Measurements from ENCODE around the gene SUSD6.

GRCh38 chr14:69647213-69647612 is 35.8 kb downstream of the SUSD6 start:
- TF ChIP-seq, protein P1, sequence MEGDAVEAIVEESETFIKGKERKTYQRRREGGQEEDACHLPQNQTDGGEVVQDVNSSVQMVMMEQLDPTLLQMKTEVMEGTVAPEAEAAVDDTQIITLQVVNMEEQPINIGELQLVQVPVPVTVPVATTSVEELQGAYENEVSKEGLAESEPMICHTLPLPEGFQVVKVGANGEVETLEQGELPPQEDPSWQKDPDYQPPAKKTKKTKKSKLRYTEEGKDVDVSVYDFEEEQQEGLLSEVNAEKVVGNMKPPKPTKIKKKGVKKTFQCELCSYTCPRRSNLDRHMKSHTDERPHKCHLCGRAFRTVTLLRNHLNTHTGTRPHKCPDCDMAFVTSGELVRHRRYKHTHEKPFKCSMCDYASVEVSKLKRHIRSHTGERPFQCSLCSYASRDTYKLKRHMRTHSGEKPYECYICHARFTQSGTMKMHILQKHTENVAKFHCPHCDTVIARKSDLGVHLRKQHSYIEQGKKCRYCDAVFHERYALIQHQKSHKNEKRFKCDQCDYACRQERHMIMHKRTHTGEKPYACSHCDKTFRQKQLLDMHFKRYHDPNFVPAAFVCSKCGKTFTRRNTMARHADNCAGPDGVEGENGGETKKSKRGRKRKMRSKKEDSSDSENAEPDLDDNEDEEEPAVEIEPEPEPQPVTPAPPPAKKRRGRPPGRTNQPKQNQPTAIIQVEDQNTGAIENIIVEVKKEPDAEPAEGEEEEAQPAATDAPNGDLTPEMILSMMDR (conservative IDR thresholded peaks at IDR 0.05): no peak
- TF ChIP-seq EZH2 (IDR thresholded peaks at IDR 0.05; ENCODE audit: low read depth): no peak

Data from PC-9 (cell line).